Measurements from ENCODE around the gene COL13A1.

DNA sequence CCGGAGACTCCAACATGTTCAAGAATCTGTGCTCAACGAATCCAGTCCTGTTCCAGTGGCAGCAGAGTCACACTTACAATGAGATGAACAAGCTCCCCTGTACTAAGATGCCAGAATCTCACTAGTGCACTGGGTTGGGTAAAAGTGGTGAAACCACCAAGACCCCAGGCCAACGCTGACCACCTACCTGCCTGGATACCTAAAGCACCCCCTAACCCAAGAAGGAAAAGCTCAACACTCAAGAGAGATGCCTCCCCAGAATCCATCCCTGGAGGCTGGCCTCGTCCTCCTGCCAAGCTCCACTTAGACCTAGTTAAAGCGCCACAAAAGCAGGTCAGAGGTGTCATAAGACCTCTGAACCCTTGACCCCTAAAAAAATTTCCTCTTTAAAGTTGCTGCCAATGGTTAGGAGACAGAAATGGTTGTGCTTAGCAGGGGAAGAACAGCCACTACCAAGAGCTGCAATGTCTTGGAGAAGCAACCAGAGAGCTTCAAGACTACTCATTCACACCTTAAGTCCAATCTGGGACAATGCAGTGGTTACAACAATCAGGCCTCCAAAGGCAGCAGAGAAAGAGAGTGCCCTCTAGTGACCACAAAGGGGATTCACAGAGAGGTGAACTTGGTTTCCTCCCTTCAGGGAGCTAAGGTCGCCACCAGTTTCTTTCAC lies 156.3 kb downstream of the COL13A1 start:
- TF ChIP-seq, protein P1, sequence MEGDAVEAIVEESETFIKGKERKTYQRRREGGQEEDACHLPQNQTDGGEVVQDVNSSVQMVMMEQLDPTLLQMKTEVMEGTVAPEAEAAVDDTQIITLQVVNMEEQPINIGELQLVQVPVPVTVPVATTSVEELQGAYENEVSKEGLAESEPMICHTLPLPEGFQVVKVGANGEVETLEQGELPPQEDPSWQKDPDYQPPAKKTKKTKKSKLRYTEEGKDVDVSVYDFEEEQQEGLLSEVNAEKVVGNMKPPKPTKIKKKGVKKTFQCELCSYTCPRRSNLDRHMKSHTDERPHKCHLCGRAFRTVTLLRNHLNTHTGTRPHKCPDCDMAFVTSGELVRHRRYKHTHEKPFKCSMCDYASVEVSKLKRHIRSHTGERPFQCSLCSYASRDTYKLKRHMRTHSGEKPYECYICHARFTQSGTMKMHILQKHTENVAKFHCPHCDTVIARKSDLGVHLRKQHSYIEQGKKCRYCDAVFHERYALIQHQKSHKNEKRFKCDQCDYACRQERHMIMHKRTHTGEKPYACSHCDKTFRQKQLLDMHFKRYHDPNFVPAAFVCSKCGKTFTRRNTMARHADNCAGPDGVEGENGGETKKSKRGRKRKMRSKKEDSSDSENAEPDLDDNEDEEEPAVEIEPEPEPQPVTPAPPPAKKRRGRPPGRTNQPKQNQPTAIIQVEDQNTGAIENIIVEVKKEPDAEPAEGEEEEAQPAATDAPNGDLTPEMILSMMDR (IDR thresholded peaks at IDR 0.05) = peak in 2 of 3 donors; percentile 26 to 35
- TF ChIP-seq POLR2AphosphoS5 (IDR thresholded peaks at IDR 0.05) (no peak), POLR2A (IDR thresholded peaks at IDR 0.05) (no peak)

All from breast epithelium (tissue), 3 donors.